A172 (cell line): Measurements from ENCODE around the gene UBE2QL1. TPM values are rescaled to one million over a fixed set of nuclear protein-coding genes. Genes with fewer than 3 reads are reported as not detected.

Experiments
- DNase-seq: peaks from one replicate; pipeline ENCODE4 v3.0.0-alpha.2; 2015; ENCODE audit warnings: low spot score
- total RNA-seq: library from RNA; depleted of rRNA; stranded (reverse); fragments of >200 nt; shearing (Covaris generic); gene quantifications from 2 replicates; pipeline ENCODE4 v1.2.3, GENCODE V29; 2014

The UBE2QL1 gene
- total RNA-seq, 1 experiment from 2014 or later = 1.9 TPM

GRCh38 chr5:6454628-6455053 is 6.0 kb downstream of the UBE2QL1 start:
- DNase-seq = no peak

- DNase-seq = no peak
Observed at GRCh38 chr5:6455571-6456200, 7.0 kb downstream of the UBE2QL1 start.

- DNase-seq = no peak
Observed at GRCh38 chr5:6456766-6457370, 8.2 kb downstream of the UBE2QL1 start.

- DNase-seq = no peak
Observed at GRCh38 chr5:6457592-6457991, 8.9 kb downstream of the UBE2QL1 start.

- DNase-seq = no peak
Observed at GRCh38 chr5:6458833-6459232, 10.2 kb downstream of the UBE2QL1 start.

- no peak for DNase-seq
Observed at GRCh38 chr5:6459896-6460295, 11.2 kb downstream of the UBE2QL1 start.

- no peak for DNase-seq
Observed at GRCh38 chr5:6461006-6461405, 12.3 kb downstream of the UBE2QL1 start.

- no peak for DNase-seq
Observed at GRCh38 chr5:6461793-6462650, 13.4 kb downstream of the UBE2QL1 start.

- no peak for DNase-seq
Observed at GRCh38 chr5:6462671-6463070, 14.0 kb downstream of the UBE2QL1 start.

- no peak for DNase-seq
Observed at GRCh38 chr5:6464441-6464840, 15.8 kb downstream of the UBE2QL1 start.

GRCh38 chr5:6465831-6466790 is 17.5 kb downstream of the UBE2QL1 start:
- no peak for DNase-seq

GRCh38 chr5:6466975-6467567 is 18.4 kb downstream of the UBE2QL1 start:
- DNase-seq = no peak

GRCh38 chr5:6467591-6467990 is 18.9 kb downstream of the UBE2QL1 start:
- DNase-seq = no peak

- no peak for DNase-seq
Observed at GRCh38 chr5:6468104-6468503, 19.4 kb downstream of the UBE2QL1 start.

GRCh38 chr5:6468870-6469269 is 20.2 kb downstream of the UBE2QL1 start:
- no peak for DNase-seq

GRCh38 chr5:6469836-6470235 is 21.2 kb downstream of the UBE2QL1 start:
- DNase-seq = no peak

- no peak for DNase-seq
Observed at GRCh38 chr5:6470672-6471071, 22.0 kb downstream of the UBE2QL1 start.

GRCh38 chr5:6471252-6471651 is 22.6 kb downstream of the UBE2QL1 start:
- no peak for DNase-seq

- DNase-seq = no peak
Observed at GRCh38 chr5:6472792-6473191, 24.1 kb downstream of the UBE2QL1 start.

- no peak for DNase-seq
Observed at GRCh38 chr5:6473284-6473683, 24.6 kb downstream of the UBE2QL1 start.

- DNase-seq = no peak
Observed at GRCh38 chr5:6475626-6476312, 27.1 kb downstream of the UBE2QL1 start.
